ENCODE data around the gene C19orf47.

DNA sequence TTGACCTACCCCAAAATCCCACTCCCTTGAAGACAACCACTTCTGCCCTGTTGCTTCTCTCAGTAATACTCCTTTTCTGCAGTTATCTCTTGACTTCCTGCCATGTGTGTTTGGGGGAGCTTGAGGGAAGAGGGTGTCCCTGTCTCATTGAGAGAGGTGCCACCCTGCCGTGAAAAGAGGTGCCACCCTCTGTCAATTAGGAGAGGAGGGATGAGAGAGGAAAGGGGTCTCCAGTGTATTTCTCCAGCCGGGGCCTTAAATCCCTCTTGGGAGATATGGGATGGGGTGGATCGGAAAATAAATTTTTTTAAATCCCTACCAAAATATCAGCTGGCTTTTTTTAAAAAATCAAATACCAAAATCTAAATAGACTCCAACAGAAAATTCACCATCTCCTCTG is 16.8 kb upstream of the C19orf47 start:
- TF ChIP-seq, protein P1, sequence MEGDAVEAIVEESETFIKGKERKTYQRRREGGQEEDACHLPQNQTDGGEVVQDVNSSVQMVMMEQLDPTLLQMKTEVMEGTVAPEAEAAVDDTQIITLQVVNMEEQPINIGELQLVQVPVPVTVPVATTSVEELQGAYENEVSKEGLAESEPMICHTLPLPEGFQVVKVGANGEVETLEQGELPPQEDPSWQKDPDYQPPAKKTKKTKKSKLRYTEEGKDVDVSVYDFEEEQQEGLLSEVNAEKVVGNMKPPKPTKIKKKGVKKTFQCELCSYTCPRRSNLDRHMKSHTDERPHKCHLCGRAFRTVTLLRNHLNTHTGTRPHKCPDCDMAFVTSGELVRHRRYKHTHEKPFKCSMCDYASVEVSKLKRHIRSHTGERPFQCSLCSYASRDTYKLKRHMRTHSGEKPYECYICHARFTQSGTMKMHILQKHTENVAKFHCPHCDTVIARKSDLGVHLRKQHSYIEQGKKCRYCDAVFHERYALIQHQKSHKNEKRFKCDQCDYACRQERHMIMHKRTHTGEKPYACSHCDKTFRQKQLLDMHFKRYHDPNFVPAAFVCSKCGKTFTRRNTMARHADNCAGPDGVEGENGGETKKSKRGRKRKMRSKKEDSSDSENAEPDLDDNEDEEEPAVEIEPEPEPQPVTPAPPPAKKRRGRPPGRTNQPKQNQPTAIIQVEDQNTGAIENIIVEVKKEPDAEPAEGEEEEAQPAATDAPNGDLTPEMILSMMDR (IDR thresholded peaks at IDR 0.05; ENCODE audit: poor library complexity, severe bottlenecking): no peak
- TF ChIP-seq EZH2 (IDR thresholded peaks at IDR 0.05; ENCODE audit: borderline replicate concordance, insufficient read depth, low read length, poor library complexity, severe bottlenecking) (no peak), POLR2AphosphoS5 (IDR thresholded peaks at IDR 0.05) (no peak), MXI1 (conservative IDR thresholded peaks at IDR 0.05; ENCODE audit: poor library complexity, severe bottlenecking) (no peak), EP300 (conservative IDR thresholded peaks at IDR 0.05; ENCODE audit: poor library complexity, severe bottlenecking) (no peak), RAD21 (conservative IDR thresholded peaks at IDR 0.05) (no peak)
- TF ChIP-seq, protein P2, sequence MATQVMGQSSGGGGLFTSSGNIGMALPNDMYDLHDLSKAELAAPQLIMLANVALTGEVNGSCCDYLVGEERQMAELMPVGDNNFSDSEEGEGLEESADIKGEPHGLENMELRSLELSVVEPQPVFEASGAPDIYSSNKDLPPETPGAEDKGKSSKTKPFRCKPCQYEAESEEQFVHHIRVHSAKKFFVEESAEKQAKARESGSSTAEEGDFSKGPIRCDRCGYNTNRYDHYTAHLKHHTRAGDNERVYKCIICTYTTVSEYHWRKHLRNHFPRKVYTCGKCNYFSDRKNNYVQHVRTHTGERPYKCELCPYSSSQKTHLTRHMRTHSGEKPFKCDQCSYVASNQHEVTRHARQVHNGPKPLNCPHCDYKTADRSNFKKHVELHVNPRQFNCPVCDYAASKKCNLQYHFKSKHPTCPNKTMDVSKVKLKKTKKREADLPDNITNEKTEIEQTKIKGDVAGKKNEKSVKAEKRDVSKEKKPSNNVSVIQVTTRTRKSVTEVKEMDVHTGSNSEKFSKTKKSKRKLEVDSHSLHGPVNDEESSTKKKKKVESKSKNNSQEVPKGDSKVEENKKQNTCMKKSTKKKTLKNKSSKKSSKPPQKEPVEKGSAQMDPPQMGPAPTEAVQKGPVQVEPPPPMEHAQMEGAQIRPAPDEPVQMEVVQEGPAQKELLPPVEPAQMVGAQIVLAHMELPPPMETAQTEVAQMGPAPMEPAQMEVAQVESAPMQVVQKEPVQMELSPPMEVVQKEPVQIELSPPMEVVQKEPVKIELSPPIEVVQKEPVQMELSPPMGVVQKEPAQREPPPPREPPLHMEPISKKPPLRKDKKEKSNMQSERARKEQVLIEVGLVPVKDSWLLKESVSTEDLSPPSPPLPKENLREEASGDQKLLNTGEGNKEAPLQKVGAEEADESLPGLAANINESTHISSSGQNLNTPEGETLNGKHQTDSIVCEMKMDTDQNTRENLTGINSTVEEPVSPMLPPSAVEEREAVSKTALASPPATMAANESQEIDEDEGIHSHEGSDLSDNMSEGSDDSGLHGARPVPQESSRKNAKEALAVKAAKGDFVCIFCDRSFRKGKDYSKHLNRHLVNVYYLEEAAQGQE (IDR thresholded peaks at IDR 0.05; ENCODE audit: borderline replicate concordance): no peak

Measured in neural cell (in vitro differentiated cells).